DND-41 (cell line): Measurements from ENCODE around the gene FZD10.

Source experiments
- CTCF ChIP-seq: IDR thresholded peaks from 2 replicates; pipeline ENCODE4 v1.5.1; 2012; ENCODE audit warnings: borderline replicate concordance, low read length, moderate library complexity, mild to moderate bottlenecking; ENCODE audit not compliant: poor library complexity, severe bottlenecking; ENCODE audit errors: extremely low read depth
- EZH2 ChIP-seq: IDR thresholded peaks from 3 replicates; pipeline ENCODE4 v1.6.1; 2012; ENCODE audit warnings: borderline replicate concordance, low read depth, mild to moderate bottlenecking, moderate library complexity, low read length, inconsistent platforms; ENCODE audit not compliant: severe bottlenecking

GRCh38 chr12:130158754-130159059 lies 3.6 kb upstream of the FZD10 start:
- TF ChIP-seq CTCF (no peak), EZH2 (no peak)
